Sigmoid colon (tissue), 7 donors: ENCODE data around the gene NKX2-3. TPM values are rescaled to one million over a fixed set of nuclear protein-coding genes. Genes with fewer than 3 reads are reported as not detected.

ENCODE experiments used
- DNase-seq: peaks from one replicate; pipeline ENCODE4 v3.0.0-alpha.2; 2019
- H3K27ac ChIP-seq, 4 donors: fragments of 200-600 bp; sonication (generic); one replicate each; pipeline ENCODE4 v1.5.1; 2016 to 2019; ENCODE audit warnings: mild to moderate bottlenecking in 1 of 4
- H3K27me3 ChIP-seq, 3 donors: fragments of 200-600 bp; sonication (generic); one replicate each; pipeline ENCODE4 v1.5.1; 2019; ENCODE audit warnings: mild to moderate bottlenecking in 1 of 3
- H3K36me3 ChIP-seq, 4 donors: fragments of 200-600 bp; sonication (generic); one replicate each; pipeline ENCODE4 v1.5.1; 2016 to 2019
- H3K4me1 ChIP-seq, 4 donors: fragments of 200-600 bp; sonication (generic); one replicate each; pipeline ENCODE4 v1.5.1; 2017 to 2019
- H3K4me3 ChIP-seq, 4 donors: fragments of 200-600 bp; sonication (generic); one replicate each; pipeline ENCODE4 v1.5.1; 2017 to 2019; ENCODE audit warnings: mild to moderate bottlenecking in 2 of 4, moderate library complexity in 1 of 4
- H3K9me3 ChIP-seq, 4 donors: fragments of 200-600 bp in 3 of 4; sonication (generic) in 3 of 4; one replicate each; pipeline versions ENCODE4 v1.5.1 to v1.6.1; 2013 to 2019
- EP300 ChIP-seq, 4 donors: sonication (generic); formaldehyde crosslinking; IDR thresholded peaks; one replicate each; pipeline ENCODE4 v1.6.1; 2017; ENCODE audit warnings: antibody characterized with exemption in 4 of 4
- POLR2A ChIP-seq, 2 donors: fragments of 450-650 bp; IDR thresholded peaks; one replicate each; pipeline ENCODE4 v1.6.1; 2016; ENCODE audit warnings: antibody characterized with exemption in 2 of 2, mild to moderate bottlenecking in 2 of 2, moderate library complexity in 2 of 2
- POLR2AphosphoS5 ChIP-seq, 4 donors: sonication (generic); formaldehyde crosslinking; IDR thresholded peaks; one replicate each; pipeline ENCODE4 v1.6.1; 2017; ENCODE audit warnings: antibody characterized with exemption in 4 of 4
- WGBS, 2 donors: extraction: QIAGEN DNeasy Blood & Tissue Kit; methylation state at CpG; one replicate each; pipeline ENCODE4 v1.1.7; 2013; 5-methylcytosine and 5-hydroxymethylcytosine counted together
- intact Hi-C: fragments of 100-400 bp; cut with DNase I; formaldehyde crosslinking; loops from one replicate; pipeline ENCODE4 v1.15.1; 2023
- polyA plus RNA-seq, 3 donors: library from polyadenylated mRNA; stranded (reverse); fragments of 200-250 nt; gene quantifications; one replicate each; pipeline ENCODE4 v1.2.3, GENCODE V29; 2013
- total RNA-seq, 4 donors: library from RNA; depleted of rRNA; stranded (reverse); fragments of >200 nt; gene quantifications; one replicate each; pipeline ENCODE4 v1.1.0, GENCODE V29; 2016
- TF ChIP-seq, protein P1 (sequence below), 4 experiments: fragments of 450-650 bp in 3 of 4; fragments of 200-600 bp in 1 of 4; IDR thresholded peaks; one replicate each; pipeline ENCODE4 v1.5.1; 2016 to 2019; ENCODE audit warnings: antibody characterized with exemption in 4 of 4, mild to moderate bottlenecking in 3 of 4, moderate library complexity in 2 of 4
- donor health status: healthy with polysubstance abuse.
- donor health status: Bipolar disorder and iron deficiency.
- donor health status: healthy.

Gene NKX2-3
- total and polyA plus RNA-seq, 7 donors = 5.8 to 49.9 (median 32.4) TPM

DNA sequence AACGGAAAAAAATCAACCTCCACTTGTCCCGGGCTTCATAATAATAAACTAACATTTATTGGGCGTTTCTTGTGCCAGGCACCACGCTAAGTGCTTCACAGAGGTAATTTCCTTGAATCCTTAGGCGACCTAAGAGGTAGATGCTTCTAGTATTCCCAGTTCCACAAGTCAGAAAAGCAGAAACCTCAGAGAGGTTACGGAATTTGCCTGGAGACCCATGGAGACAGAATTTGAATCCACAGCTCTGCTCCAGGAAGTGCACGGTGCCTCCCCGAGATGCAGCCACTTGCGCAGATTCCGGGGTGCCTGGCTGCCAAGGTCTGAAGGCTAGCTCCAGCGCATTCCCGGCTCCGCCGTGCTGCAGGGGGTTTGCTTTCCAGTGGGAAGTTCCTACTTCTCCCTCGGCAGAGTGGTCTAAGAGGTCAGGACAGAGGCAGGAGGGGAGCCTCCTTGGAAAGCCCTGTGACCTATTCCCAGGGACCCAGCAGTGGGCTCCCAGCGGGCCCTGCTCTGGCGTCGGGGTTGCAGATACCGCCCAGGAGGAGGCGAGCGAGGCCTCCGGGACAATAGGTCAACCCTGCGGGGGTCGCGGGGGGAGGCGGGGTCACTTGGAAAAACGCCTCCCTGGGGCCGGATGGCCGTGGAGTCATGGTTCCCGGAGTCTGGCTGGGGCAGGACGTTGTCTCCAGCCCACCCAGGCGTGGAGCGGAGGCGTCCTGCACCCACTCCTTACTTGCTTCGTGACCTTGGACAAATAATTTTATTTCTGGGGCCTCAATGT lies 10.1 kb upstream of the NKX2-3 start:
- Histone ChIP-seq H3K4me1 (peaks cover 0 to 82% (median 69%) of the 10 kb centered on the region in 4 donors), H3K36me3 (no peaks in the 10 kb centered on the region), H3K27ac (peak overlapping the region in 3 of 4 donors; percentile 94 to 95 (median 94)), H3K27me3 (no peaks in the 10 kb centered on the region), H3K4me3 (peak overlapping the region; percentile 27 to 52 (median 43)), H3K9me3 (no peaks in the 10 kb centered on the region)
- peak; percentile 74 for DNase-seq
- TF ChIP-seq EP300 (IDR thresholded peaks at IDR 0.05) = peak in 1 of 4 donors; percentile 23
- TF ChIP-seq POLR2A (IDR thresholded peaks at IDR 0.05) = no peak
- TF ChIP-seq, protein P1, sequence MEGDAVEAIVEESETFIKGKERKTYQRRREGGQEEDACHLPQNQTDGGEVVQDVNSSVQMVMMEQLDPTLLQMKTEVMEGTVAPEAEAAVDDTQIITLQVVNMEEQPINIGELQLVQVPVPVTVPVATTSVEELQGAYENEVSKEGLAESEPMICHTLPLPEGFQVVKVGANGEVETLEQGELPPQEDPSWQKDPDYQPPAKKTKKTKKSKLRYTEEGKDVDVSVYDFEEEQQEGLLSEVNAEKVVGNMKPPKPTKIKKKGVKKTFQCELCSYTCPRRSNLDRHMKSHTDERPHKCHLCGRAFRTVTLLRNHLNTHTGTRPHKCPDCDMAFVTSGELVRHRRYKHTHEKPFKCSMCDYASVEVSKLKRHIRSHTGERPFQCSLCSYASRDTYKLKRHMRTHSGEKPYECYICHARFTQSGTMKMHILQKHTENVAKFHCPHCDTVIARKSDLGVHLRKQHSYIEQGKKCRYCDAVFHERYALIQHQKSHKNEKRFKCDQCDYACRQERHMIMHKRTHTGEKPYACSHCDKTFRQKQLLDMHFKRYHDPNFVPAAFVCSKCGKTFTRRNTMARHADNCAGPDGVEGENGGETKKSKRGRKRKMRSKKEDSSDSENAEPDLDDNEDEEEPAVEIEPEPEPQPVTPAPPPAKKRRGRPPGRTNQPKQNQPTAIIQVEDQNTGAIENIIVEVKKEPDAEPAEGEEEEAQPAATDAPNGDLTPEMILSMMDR (IDR thresholded peaks at IDR 0.05) = peak in 1 of 4 experiments; percentile 23
- peak in 1 of 4 donors; percentile 20 for TF ChIP-seq POLR2AphosphoS5 (IDR thresholded peaks at IDR 0.05)
- WGBS, 2 donors = 12 to 36% methylated on average over 35 of the region's 35 CpGs
- intact Hi-C loops = no loop called here

- DNase-seq = peak; percentile 86
- no peaks in the 10 kb centered on the region for H3K36me3 ChIP-seq
- intact Hi-C loops = no loop called here
- no peaks in the 10 kb centered on the region for H3K27me3 ChIP-seq
- H3K9me3 ChIP-seq = no peaks in the 10 kb centered on the region
- H3K4me3 ChIP-seq = peak overlapping the region; percentile 27 to 52 (median 43)
- H3K4me1 ChIP-seq = peaks cover 0 to 82% (median 69%) of the 10 kb centered on the region in 4 donors
- H3K27ac ChIP-seq = peak overlapping the region in 3 of 4 donors; percentile 94 to 95 (median 94)
- TF ChIP-seq, protein P1 (IDR thresholded peaks at IDR 0.05) = no peak
- peak; percentile 13 to 60 (median 57) for TF ChIP-seq POLR2AphosphoS5 (IDR thresholded peaks at IDR 0.05)
- WGBS, 2 donors = 3 to 4% methylated on average over 25 of the region's 25 CpGs
Observed at GRCh38 chr10:99523251-99523773, 9.4 kb upstream of the NKX2-3 start.

- 19 to 58% methylated on average over 10 of the region's 10 CpGs for WGBS, 2 donors
- TF ChIP-seq POLR2AphosphoS5 (IDR thresholded peaks at IDR 0.05) = no peak
- no peak for TF ChIP-seq EP300 (IDR thresholded peaks at IDR 0.05)
- TF ChIP-seq POLR2A (IDR thresholded peaks at IDR 0.05) = no peak
- TF ChIP-seq, protein P1 (IDR thresholded peaks at IDR 0.05) = no peak
- H3K27ac ChIP-seq = peak overlapping the region in 3 of 4 donors; percentile 94 to 95 (median 94)
- no peaks in the 10 kb centered on the region for H3K9me3 ChIP-seq
- H3K4me3 ChIP-seq = peak overlapping the region; percentile 27 to 52 (median 43)
- DNase-seq = no peak
- intact Hi-C loops = no loop called here
- peaks cover 0 to 82% (median 69%) of the 10 kb centered on the region in 4 donors for H3K4me1 ChIP-seq
- H3K36me3 ChIP-seq = no peaks in the 10 kb centered on the region
- H3K27me3 ChIP-seq = no peaks in the 10 kb centered on the region
Observed at GRCh38 chr10:99524050-99524666, 8.6 kb upstream of the NKX2-3 start.

DNA sequence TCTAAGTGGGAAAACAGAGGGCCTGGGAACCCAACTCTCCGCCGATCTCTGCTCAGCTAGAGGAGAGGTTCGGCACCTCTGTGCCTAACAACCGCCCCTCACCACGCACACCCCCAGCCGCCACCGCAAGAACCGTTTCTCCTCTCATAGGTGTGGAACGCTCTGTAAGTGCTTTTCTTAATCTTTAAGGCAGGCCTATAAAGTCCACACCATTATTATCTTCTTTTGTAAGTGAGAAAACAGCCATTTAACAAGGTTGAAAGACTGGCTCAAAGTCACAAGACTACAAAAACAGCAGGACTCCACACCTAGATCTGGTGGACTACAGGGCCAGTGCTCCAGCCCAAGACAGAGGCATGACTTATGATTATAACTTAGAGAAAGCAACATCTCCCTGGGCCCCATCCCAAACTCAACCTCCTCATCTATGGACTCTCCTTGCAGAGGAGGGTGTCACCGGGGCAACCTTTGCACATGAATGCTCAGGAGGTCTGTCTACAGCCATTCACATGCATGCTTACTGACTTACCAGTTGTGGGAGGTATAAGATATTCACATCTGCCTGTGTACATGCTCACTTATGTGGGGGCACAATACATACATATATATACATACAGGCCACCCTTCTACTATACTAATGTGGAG lies 7.9 kb upstream of the NKX2-3 start:
- intact Hi-C loops = no loop called here
- H3K36me3 ChIP-seq = no peaks in the 10 kb centered on the region
- no peak overlapping the region for H3K4me3 ChIP-seq
- no peaks in the 10 kb centered on the region for H3K9me3 ChIP-seq
- WGBS, 2 donors = 34 to 63% methylated on average over 10 of the region's 10 CpGs
- no peak for TF ChIP-seq EP300 (IDR thresholded peaks at IDR 0.05)
- peak in 1 of 4 donors; percentile 16 for TF ChIP-seq POLR2AphosphoS5 (IDR thresholded peaks at IDR 0.05)
- DNase-seq = no peak
- no peaks in the 10 kb centered on the region for H3K27me3 ChIP-seq
- peak overlapping the region in 3 of 4 donors; percentile 94 to 95 (median 94) for H3K27ac ChIP-seq
- H3K4me1 ChIP-seq = peaks cover 0 to 76% (median 66%) of the 10 kb centered on the region in 4 donors
